CD4-positive, alpha-beta T cell (primary cell): ENCODE results near the gene KRTCAP2. TPM values are rescaled to one million over a fixed set of nuclear protein-coding genes. Genes with fewer than 3 reads are reported as not detected.

Experiments
- ATAC-seq: fragments of 200-7000 bp; cut with Tn5 transposase; one replicate; pipeline ENCODE4 v1.10.0; 2022; ENCODE audit warnings: mild to moderate bottlenecking; ENCODE audit not compliant: poor library complexity
- CTCF ChIA-PET: fragments of 350-600 bp; sonication (Branson Sonifier 250); formaldehyde crosslinking; loops from one replicate; lab custom pipeline; 2021; ENCODE audit warnings: antibody characterized with exemption, inconsistent platforms; lab: Charles Lee
- POLR2A ChIA-PET: fragments of 350-600 bp; sonication (Branson Sonifier 250); formaldehyde crosslinking; loops from one replicate; lab custom pipeline; 2021; ENCODE audit warnings: antibody characterized with exemption, inconsistent platforms; lab: Charles Lee
- DNase-seq, 14 experiments: peaks; one replicate each; pipeline ENCODE4 v3.0.0-alpha.2; 2013 to 2020; ENCODE audit warnings: mixed read lengths in 2 of 14
- H3K27ac ChIP-seq, 2 donors: one replicate each; pipeline versions ENCODE4 v1.5.1 to v1.7.0; 2013; ENCODE audit warnings: low read length in 2 of 2, low read depth in 1 of 2, mild to moderate bottlenecking in 1 of 2
- H3K27me3 ChIP-seq, 2 experiments: 1 replicate in 1 of 2; 2 replicates in 1 of 2; pipeline versions ENCODE4 v1.6.1 to v1.7.0; 2013; ENCODE audit warnings: low read length in 2 of 2, control low read depth in 1 of 2, mild to moderate bottlenecking in 1 of 2, moderate library complexity in 1 of 2; ENCODE audit not compliant: insufficient read depth in 2 of 2, control insufficient read depth in 1 of 2
- H3K36me3 ChIP-seq: one replicate; pipeline ENCODE4 v1.6.1; 2013; ENCODE audit warnings: low read length, control low read depth; ENCODE audit not compliant: insufficient read depth
- H3K4me1 ChIP-seq: one replicate; pipeline ENCODE4 v1.6.1; 2013; ENCODE audit warnings: low read length, control low read depth; ENCODE audit not compliant: insufficient read depth
- H3K4me3 ChIP-seq: one replicate; pipeline ENCODE4 v1.5.1; 2013; ENCODE audit warnings: mild to moderate bottlenecking, low read length, moderate library complexity
- H3K9me3 ChIP-seq, 2 experiments: 1 replicate in 1 of 2; 2 replicates in 1 of 2; pipeline versions ENCODE4 v1.6.1 to v1.7.0; 2013; ENCODE audit warnings: low read length in 2 of 2, mild to moderate bottlenecking in 2 of 2, control low read depth in 1 of 2, moderate library complexity in 1 of 2; ENCODE audit not compliant: control insufficient read depth in 1 of 2, insufficient read depth in 1 of 2
- H3K27ac Mint-ChIP-seq: one replicate; pipeline ENCODE4 v1.8.0; 2020; ENCODE audit warnings: mixed read lengths
- H3K27me3 Mint-ChIP-seq: one replicate; pipeline ENCODE4 v1.8.0; 2021; ENCODE audit warnings: mixed read lengths
- H3K36me3 Mint-ChIP-seq: one replicate; pipeline ENCODE4 v1.8.0; 2021; ENCODE audit warnings: low read depth, mixed read lengths
- H3K4me1 Mint-ChIP-seq: one replicate; pipeline ENCODE4 v1.8.0; 2021; ENCODE audit warnings: low read depth, mixed read lengths
- H3K4me3 Mint-ChIP-seq: one replicate; pipeline ENCODE4 v1.8.0; 2020; ENCODE audit warnings: mild to moderate bottlenecking, mixed read lengths
- H3K9me3 Mint-ChIP-seq: one replicate; pipeline ENCODE4 v1.8.0; 2020; ENCODE audit warnings: mixed read lengths
- intact Hi-C, 2 experiments: fragments of 100-400 bp; cut with DNase I in 1 of 2; cut with micrococcal nuclease in 1 of 2; formaldehyde crosslinking; loops; one replicate each; pipeline versions ENCODE4 v1.15.1 to v1.9.0; 2023 to 2025; cut with DNase I, micrococcal nuclease
- total RNA-seq, 174 experiments: library from RNA in 2 of 174; stranded (reverse) in 2 of 174; gene quantifications; one replicate each; pipeline ENCODE4 v1.2.3 and lab custom pipeline; 2021 to 2026
- TF ChIP-seq, protein P1 (sequence below): fragments of 200-600 bp; IDR thresholded peaks from one replicate; pipeline ENCODE4 v1.8.0; 2022; ENCODE audit warnings: antibody characterized with exemption, mild to moderate bottlenecking

The KRTCAP2 gene
- total RNA-seq, 2 experiments from 2014 or later, result 77.8 TPM

- peak overlapping the region; percentile 71 for H3K4me3 Mint-ChIP-seq
Measured at GRCh38 chr1:155170101-155170785, 2.9 kb downstream of the KRTCAP2 start.

DNA sequence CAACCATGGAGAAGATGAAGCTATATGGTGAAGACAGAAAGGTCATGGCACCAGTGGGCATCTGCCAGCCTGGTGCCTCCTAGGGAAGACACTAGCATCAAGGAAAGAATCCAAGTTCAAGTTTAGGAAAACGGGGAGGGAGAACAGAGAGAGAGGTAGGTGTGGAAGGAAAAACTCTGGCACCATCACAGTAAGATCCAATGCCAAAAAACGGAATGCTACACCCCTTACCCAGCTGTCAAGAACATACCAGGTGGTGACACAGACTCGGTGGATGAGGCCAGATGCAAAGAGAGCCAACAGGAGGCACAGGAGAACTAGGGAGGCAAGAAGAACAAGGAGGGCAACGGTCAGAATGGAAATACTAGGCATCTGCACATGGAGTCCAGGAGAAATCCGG is 3.6 kb downstream of the KRTCAP2 start:
- intact Hi-C loops, result loop anchor here (5.0 kb wide), 2 partner anchors 42 to 122 kb away; partner anchors contain the start of gene EFNA1 (in 2 of the 2)
- TF ChIP-seq, protein P1, sequence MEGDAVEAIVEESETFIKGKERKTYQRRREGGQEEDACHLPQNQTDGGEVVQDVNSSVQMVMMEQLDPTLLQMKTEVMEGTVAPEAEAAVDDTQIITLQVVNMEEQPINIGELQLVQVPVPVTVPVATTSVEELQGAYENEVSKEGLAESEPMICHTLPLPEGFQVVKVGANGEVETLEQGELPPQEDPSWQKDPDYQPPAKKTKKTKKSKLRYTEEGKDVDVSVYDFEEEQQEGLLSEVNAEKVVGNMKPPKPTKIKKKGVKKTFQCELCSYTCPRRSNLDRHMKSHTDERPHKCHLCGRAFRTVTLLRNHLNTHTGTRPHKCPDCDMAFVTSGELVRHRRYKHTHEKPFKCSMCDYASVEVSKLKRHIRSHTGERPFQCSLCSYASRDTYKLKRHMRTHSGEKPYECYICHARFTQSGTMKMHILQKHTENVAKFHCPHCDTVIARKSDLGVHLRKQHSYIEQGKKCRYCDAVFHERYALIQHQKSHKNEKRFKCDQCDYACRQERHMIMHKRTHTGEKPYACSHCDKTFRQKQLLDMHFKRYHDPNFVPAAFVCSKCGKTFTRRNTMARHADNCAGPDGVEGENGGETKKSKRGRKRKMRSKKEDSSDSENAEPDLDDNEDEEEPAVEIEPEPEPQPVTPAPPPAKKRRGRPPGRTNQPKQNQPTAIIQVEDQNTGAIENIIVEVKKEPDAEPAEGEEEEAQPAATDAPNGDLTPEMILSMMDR, result no peak
- DNase-seq (no peak), ATAC-seq (no peak)
- ChIA-PET CTCF (interaction anchor here (0.6 to 1.6 kb wide), 2 partner anchors 37 to 78 kb away, joined by 3 to 7 read pairs; no protein-coding TSS in a partner anchor), POLR2A (no interaction called here)
- Histone ChIP-seq H3K27ac (no peak overlapping the region), H3K4me3 (no peak overlapping the region), H3K36me3 (peaks cover 25% of the 10 kb centered on the region), H3K27me3 (peaks cover 0 to 7% of the 10 kb centered on the region in 2 experiments), H3K4me1 (peaks cover 43% of the 10 kb centered on the region), H3K9me3 (no peaks in the 10 kb centered on the region)
- Mint-ChIP-seq H3K4me1 (peaks cover 43% of the 10 kb centered on the region), H3K4me3 (peak overlapping the region; percentile 57), H3K27me3 (peaks cover 3% of the 10 kb centered on the region), H3K36me3 (peaks cover 41% of the 10 kb centered on the region), H3K27ac (no peak overlapping the region), H3K9me3 (no peaks in the 10 kb centered on the region)

More at GRCh38 chr1:155170101-155170785, 2.9 kb downstream of the KRTCAP2 start:
- POLR2A ChIA-PET, result interaction anchor here (1.0 kb wide), 1 partner anchor 35 kb away, joined by 3 read pairs; the partner anchor contains the start of gene SLC50A1
- Histone ChIP-seq H3K27me3 (peaks cover 0 to 7% of the 10 kb centered on the region in 2 experiments), H3K36me3 (peaks cover 25% of the 10 kb centered on the region), H3K9me3 (no peaks in the 10 kb centered on the region), H3K4me3 (no peak overlapping the region), H3K27ac (no peak overlapping the region), H3K4me1 (peaks cover 50% of the 10 kb centered on the region)
- intact Hi-C loops, result no loop called here
- Mint-ChIP-seq H3K4me1 (peaks cover 49% of the 10 kb centered on the region), H3K27me3 (peaks cover 3% of the 10 kb centered on the region), H3K36me3 (peaks cover 41% of the 10 kb centered on the region), H3K27ac (no peak overlapping the region), H3K9me3 (no peaks in the 10 kb centered on the region)
- CTCF ChIA-PET, result interaction anchor here (0.7 kb wide), 3 partner anchors 79 to 210 kb away, joined by 3 to 4 read pairs (median 3); no protein-coding TSS in a partner anchor
- TF ChIP-seq, protein P1, result no peak
- DNase-seq, result no peak
- ATAC-seq, result no peak

DNA sequence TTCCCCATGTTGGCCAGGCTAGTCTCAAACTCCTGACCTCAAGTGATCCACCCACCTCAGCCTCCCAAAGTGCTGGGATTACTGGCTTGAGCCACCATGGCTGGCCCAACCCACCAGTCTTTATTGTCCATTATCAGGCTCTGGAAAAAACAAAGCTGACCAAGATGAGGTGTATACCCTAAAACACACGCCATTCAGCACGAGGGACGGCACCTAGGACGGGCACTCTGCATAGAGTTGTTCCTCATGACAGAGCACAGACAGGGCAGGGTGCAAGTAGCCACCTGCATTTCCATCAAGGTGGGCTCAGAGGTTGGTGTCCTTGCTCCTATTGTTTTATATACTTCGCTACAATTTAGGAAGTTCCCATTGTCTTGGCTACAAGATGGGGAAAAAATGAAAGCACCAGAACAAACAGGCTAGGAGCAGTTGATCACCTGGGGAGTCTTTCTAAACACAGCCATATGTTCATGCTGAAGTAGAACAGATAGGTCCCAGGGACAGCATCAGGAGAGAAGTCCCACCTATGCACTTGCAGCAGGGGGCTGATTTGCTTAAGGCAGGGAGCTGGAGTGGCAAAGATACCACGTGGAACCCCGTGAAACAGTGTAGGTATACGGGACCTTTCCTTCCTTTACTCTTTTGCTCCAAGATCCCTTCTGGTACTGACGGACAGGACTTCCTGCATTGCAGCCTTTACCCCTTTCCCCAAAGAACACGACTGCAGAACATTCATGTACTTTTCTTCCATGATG is 4.5 kb downstream of the KRTCAP2 start:
- TF ChIP-seq, protein P1, result no peak
- DNase-seq (no peak), ATAC-seq (no peak)
- no peak overlapping the region for H3K27ac ChIP-seq
- H3K27me3 ChIP-seq, result peaks cover 0 to 7% of the 10 kb centered on the region in 2 experiments
- H3K36me3 Mint-ChIP-seq, result peaks cover 41% of the 10 kb centered on the region
- intact Hi-C loops, result loop anchor here (1.0 to 5.0 kb wide), 3 partner anchors 41 to 121 kb away; partner anchors contain the start of gene EFNA1 (in 2 of the 2)
- no peak overlapping the region for H3K4me3 ChIP-seq
- no peaks in the 10 kb centered on the region for H3K9me3 ChIP-seq
- no peak overlapping the region for H3K27ac Mint-ChIP-seq
- H3K4me1 ChIP-seq, result peaks cover 34% of the 10 kb centered on the region
- ChIA-PET CTCF (interaction anchor here (0.6 to 2.1 kb wide), 11 partner anchors 25 to 124 kb away, joined by 3 to 10 read pairs (median 6); partner anchors contain the start of gene SLC50A1), POLR2A (interaction anchor here (1.0 to 1.8 kb wide), 4 partner anchors 25 to 84 kb away, joined by 3 to 9 read pairs (median 5); no protein-coding TSS in a partner anchor)
- peaks cover 36% of the 10 kb centered on the region for H3K4me1 Mint-ChIP-seq
- H3K9me3 Mint-ChIP-seq, result no peaks in the 10 kb centered on the region
- peaks cover 25% of the 10 kb centered on the region for H3K36me3 ChIP-seq
- H3K4me3 Mint-ChIP-seq, result no peak overlapping the region
- peaks cover 3% of the 10 kb centered on the region for H3K27me3 Mint-ChIP-seq
